Measurements from ENCODE around the gene FKBP9.
"Not testable (repeated sequence)": the region's sequence is repeated elsewhere in the genome, so short reads cannot be mapped to it uniquely, and the experiment has no call there.

FKBP9 gene

GRCh38 chr7:32958046-32959025, 1.1 kb downstream of the FKBP9 start:
- DNase-seq (ENCODE audit: low spot score), result no peak

- DNase-seq (ENCODE audit: low spot score), result not testable (repeated sequence)
Observed at GRCh38 chr7:32963880-32964301, 6.7 kb downstream of the FKBP9 start.

GRCh38 chr7:32964461-32965159, 7.4 kb downstream of the FKBP9 start:
- not testable (repeated sequence) for DNase-seq (ENCODE audit: low spot score)

GRCh38 chr7:32966489-32967267, 9.4 kb downstream of the FKBP9 start:
- not testable (repeated sequence) for DNase-seq (ENCODE audit: low spot score)

GRCh38 chr7:32967268-32967582, 10.0 kb downstream of the FKBP9 start:
- DNase-seq (ENCODE audit: low spot score), result not testable (repeated sequence)

- DNase-seq (ENCODE audit: low spot score), result not testable (repeated sequence)
Observed at GRCh38 chr7:32971967-32972366, 14.7 kb downstream of the FKBP9 start.

GRCh38 chr7:32977159-32977558, 19.9 kb downstream of the FKBP9 start:
- not testable (repeated sequence) for DNase-seq (ENCODE audit: low spot score)

- DNase-seq (ENCODE audit: low spot score), result not testable (repeated sequence)
Observed at GRCh38 chr7:32979246-32979645, 22.0 kb downstream of the FKBP9 start.

- DNase-seq (ENCODE audit: low spot score), result not testable (repeated sequence)
Observed at GRCh38 chr7:32979902-32980301, 22.7 kb downstream of the FKBP9 start.

- not testable (repeated sequence) for DNase-seq (ENCODE audit: low spot score)
Observed at GRCh38 chr7:32988148-32988547, 30.9 kb downstream of the FKBP9 start.

- DNase-seq (ENCODE audit: low spot score), result not testable (repeated sequence)
Observed at GRCh38 chr7:32991068-32991585, 33.9 kb downstream of the FKBP9 start.

- not testable (repeated sequence) for DNase-seq (ENCODE audit: low spot score)
Observed at GRCh38 chr7:32991975-32992700, 34.9 kb downstream of the FKBP9 start.

- DNase-seq (ENCODE audit: low spot score), result not testable (repeated sequence)
Observed at GRCh38 chr7:32992750-32993149, 35.5 kb downstream of the FKBP9 start.

- DNase-seq (ENCODE audit: low spot score), result not testable (repeated sequence)
Observed at GRCh38 chr7:32997956-32998355, 40.7 kb downstream of the FKBP9 start.

GRCh38 chr7:32998361-32999171, 41.3 kb downstream of the FKBP9 start:
- not testable (repeated sequence) for DNase-seq (ENCODE audit: low spot score)

- not testable (repeated sequence) for DNase-seq (ENCODE audit: low spot score)
Observed at GRCh38 chr7:32999380-32999779, 42.1 kb downstream of the FKBP9 start.

- not testable (repeated sequence) for DNase-seq (ENCODE audit: low spot score)
Observed at GRCh38 chr7:33003111-33003510, 45.9 kb downstream of the FKBP9 start.

- DNase-seq (ENCODE audit: low spot score), result not testable (repeated sequence)
Observed at GRCh38 chr7:33004104-33004616, 46.9 kb downstream of the FKBP9 start.

- not testable (repeated sequence) for DNase-seq (ENCODE audit: low spot score)
Observed at GRCh38 chr7:33005193-33005592, 48.0 kb downstream of the FKBP9 start.

- DNase-seq (ENCODE audit: low spot score), result not testable (repeated sequence)
Observed at GRCh38 chr7:33005690-33006089, 48.5 kb downstream of the FKBP9 start.
